ENCODE measurements around the gene ARRDC3. TPM values are rescaled to one million over a fixed set of nuclear protein-coding genes. Genes with fewer than 3 reads are reported as not detected.
"Not testable (repeated sequence)": the region's sequence is repeated elsewhere in the genome, so short reads cannot be mapped to it uniquely, and the experiment has no call there.

The ARRDC3 gene
- total RNA-seq, 1 donor from 2014 or later, result 90.8 TPM

- no peak overlapping the region for H3K27ac Mint-ChIP-seq (ENCODE audit: unreplicated experiment)
- no peaks in the 10 kb centered on the region for H3K9me3 Mint-ChIP-seq (ENCODE audit: unreplicated experiment)
- no peak for DNase-seq (ENCODE audit: extremely low spot score, unreplicated experiment)
Measured at GRCh38 chr5:91328743-91329142, 54.4 kb downstream of the ARRDC3 start.

GRCh38 chr5:91322981-91323380 lies 60.1 kb downstream of the ARRDC3 start:
- H3K9me3 Mint-ChIP-seq (ENCODE audit: unreplicated experiment); H3K36me3 Mint-ChIP-seq (ENCODE audit: unreplicated experiment); H3K4me3 Mint-ChIP-seq (ENCODE audit: unreplicated experiment); H3K4me1 Mint-ChIP-seq (ENCODE audit: unreplicated experiment); H3K27ac Mint-ChIP-seq (ENCODE audit: unreplicated experiment); DNase-seq (ENCODE audit: extremely low spot score, unreplicated experiment); H3K27me3 Mint-ChIP-seq (ENCODE audit: unreplicated experiment): not testable (repeated sequence)

More at GRCh38 chr5:91328743-91329142, 54.4 kb downstream of the ARRDC3 start:
- Mint-ChIP-seq H3K4me3 (ENCODE audit: unreplicated experiment) (no peak overlapping the region), H3K4me1 (ENCODE audit: unreplicated experiment) (peaks cover 3% of the 10 kb centered on the region), H3K36me3 (ENCODE audit: unreplicated experiment) (no peaks in the 10 kb centered on the region), H3K27me3 (ENCODE audit: unreplicated experiment) (no peaks in the 10 kb centered on the region)
- TF ChIP-seq CTCF (IDR thresholded peaks at IDR 0.05), result no peak

DNA sequence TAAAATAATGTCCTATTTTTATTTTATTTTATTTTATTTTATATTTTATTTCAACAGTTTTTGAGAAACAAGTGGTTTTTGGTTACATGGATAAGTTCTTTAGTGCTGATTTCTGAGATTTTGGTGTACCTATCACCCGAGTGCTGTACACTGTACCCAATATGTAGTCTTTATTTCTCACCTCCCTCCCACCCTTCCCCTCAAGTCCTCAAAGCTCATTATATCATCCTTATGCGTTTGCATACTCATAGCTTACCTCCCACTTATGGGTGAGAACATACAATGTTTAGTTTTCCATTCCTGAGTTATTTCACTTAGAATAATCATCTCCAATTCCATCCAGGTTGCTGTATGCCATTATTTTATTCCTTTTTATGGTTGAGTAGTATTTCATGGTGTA lies 63.5 kb downstream of the ARRDC3 start:
- H3K9me3 Mint-ChIP-seq (ENCODE audit: unreplicated experiment), result no peaks in the 10 kb centered on the region
- no peak for TF ChIP-seq CTCF (IDR thresholded peaks at IDR 0.05)
- no peaks in the 10 kb centered on the region for H3K36me3 Mint-ChIP-seq (ENCODE audit: unreplicated experiment)
- no peaks in the 10 kb centered on the region for H3K27me3 Mint-ChIP-seq (ENCODE audit: unreplicated experiment)
- H3K4me1 Mint-ChIP-seq (ENCODE audit: unreplicated experiment), result no peaks in the 10 kb centered on the region
- no peak for DNase-seq (ENCODE audit: extremely low spot score, unreplicated experiment)
- no peak overlapping the region for H3K27ac Mint-ChIP-seq (ENCODE audit: unreplicated experiment)
- no peak overlapping the region for H3K4me3 Mint-ChIP-seq (ENCODE audit: unreplicated experiment)

DNA sequence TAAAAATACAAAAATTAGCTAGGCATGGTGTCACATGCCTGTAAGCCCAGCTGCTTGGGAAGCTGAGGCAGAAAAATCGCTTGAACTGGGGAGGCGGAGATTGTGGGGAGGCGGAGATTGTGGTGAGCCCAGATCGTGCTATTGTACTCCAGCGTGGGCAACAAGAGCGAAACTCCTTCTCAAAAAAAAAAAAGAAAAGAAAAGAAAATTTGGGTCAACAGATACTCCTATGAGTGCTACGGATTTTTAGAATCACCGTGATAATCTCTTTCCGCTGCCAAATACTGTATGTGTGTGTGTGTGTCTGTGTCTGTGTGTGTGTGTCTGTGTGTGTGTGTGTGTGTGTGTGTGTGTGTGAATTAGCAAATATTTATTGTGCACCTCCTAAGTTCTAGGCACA lies 64.4 kb downstream of the ARRDC3 start:
- Mint-ChIP-seq H3K27me3 (ENCODE audit: unreplicated experiment) (no peaks in the 10 kb centered on the region), H3K27ac (ENCODE audit: unreplicated experiment) (no peak overlapping the region), H3K4me3 (ENCODE audit: unreplicated experiment) (no peak overlapping the region), H3K4me1 (ENCODE audit: unreplicated experiment) (peaks cover 8% of the 10 kb centered on the region), H3K9me3 (ENCODE audit: unreplicated experiment) (no peaks in the 10 kb centered on the region), H3K36me3 (ENCODE audit: unreplicated experiment) (no peaks in the 10 kb centered on the region)
- TF ChIP-seq CTCF (IDR thresholded peaks at IDR 0.05), result no peak
- no peak for DNase-seq (ENCODE audit: extremely low spot score, unreplicated experiment)

Measured in osteocyte (in vitro differentiated cells).